HEK293T (cell line): ENCODE measurements around the gene RAB10.

Experiments used
- ARNT ChIP-seq: fragments of 450-650 bp; IDR thresholded peaks from 2 replicates; pipeline ENCODE4 v1.6.1; 2017; ENCODE audit warnings: mild to moderate bottlenecking
- CTBP1 ChIP-seq: fragments of 450-650 bp; IDR thresholded peaks from 2 replicates; pipeline ENCODE4 v1.6.1; 2016; ENCODE audit warnings: borderline replicate concordance
- ELF4 ChIP-seq: fragments of 450-650 bp; IDR thresholded peaks from 2 replicates; pipeline ENCODE4 v1.6.1; 2017; ENCODE audit warnings: antibody characterized with exemption
- FOXA1 ChIP-seq: fragments of 450-650 bp; IDR thresholded peaks from 2 replicates; pipeline ENCODE4 v1.6.1; 2016; ENCODE audit warnings: mild to moderate bottlenecking
- FOXK2 ChIP-seq: fragments of 450-650 bp; IDR thresholded peaks from 2 replicates; pipeline ENCODE4 v1.6.1; 2016; ENCODE audit warnings: mild to moderate bottlenecking
- FOXM1 ChIP-seq: fragments of 450-650 bp; IDR thresholded peaks from 2 replicates; pipeline ENCODE4 v1.6.1; 2017; ENCODE audit warnings: mild to moderate bottlenecking, borderline replicate concordance
- L3MBTL2 ChIP-seq: fragments of 450-650 bp; conservative IDR thresholded peaks from 2 replicates; pipeline ENCODE4 v1.6.1; 2016; ENCODE audit warnings: mild to moderate bottlenecking
- LEF1 ChIP-seq: fragments of 450-650 bp; IDR thresholded peaks from 2 replicates; pipeline ENCODE4 v1.6.1; 2017; ENCODE audit warnings: mild to moderate bottlenecking, borderline replicate concordance
- NFRKB ChIP-seq: fragments of 450-650 bp; IDR thresholded peaks from 2 replicates; pipeline ENCODE4 v1.6.1; 2016; ENCODE audit warnings: mild to moderate bottlenecking, moderate library complexity
- SUZ12 ChIP-seq: fragments of 450-650 bp; IDR thresholded peaks from 2 replicates; pipeline ENCODE4 v1.6.1; 2016; ENCODE audit warnings: mild to moderate bottlenecking
- TARDBP ChIP-seq: fragments of 450-650 bp; IDR thresholded peaks from 2 replicates; pipeline ENCODE4 v1.6.1; 2016
- ZNF384 ChIP-seq: fragments of 450-650 bp; IDR thresholded peaks from 2 replicates; pipeline ENCODE4 v1.6.1; 2016

GRCh38 chr2:26112201-26112600, 78.3 kb downstream of the RAB10 start:
- TF ChIP-seq ELF4, result no peak
- no peak for TF ChIP-seq TARDBP
- no peak for TF ChIP-seq ZNF384
- TF ChIP-seq L3MBTL2, result no peak
- TF ChIP-seq FOXM1, result no peak
- TF ChIP-seq FOXK2, result no peak
- TF ChIP-seq SUZ12, result no peak
- no peak for TF ChIP-seq FOXA1
- no peak for TF ChIP-seq ARNT
- no peak for TF ChIP-seq NFRKB
- TF ChIP-seq LEF1, result no peak
- TF ChIP-seq CTBP1, result no peak
